ENCODE measurements around the gene TBC1D1.

Gene TBC1D1

GRCh38 chr4:38084877-38085711, 194.2 kb downstream of the TBC1D1 start:
- DNase-seq: no peak

DNA sequence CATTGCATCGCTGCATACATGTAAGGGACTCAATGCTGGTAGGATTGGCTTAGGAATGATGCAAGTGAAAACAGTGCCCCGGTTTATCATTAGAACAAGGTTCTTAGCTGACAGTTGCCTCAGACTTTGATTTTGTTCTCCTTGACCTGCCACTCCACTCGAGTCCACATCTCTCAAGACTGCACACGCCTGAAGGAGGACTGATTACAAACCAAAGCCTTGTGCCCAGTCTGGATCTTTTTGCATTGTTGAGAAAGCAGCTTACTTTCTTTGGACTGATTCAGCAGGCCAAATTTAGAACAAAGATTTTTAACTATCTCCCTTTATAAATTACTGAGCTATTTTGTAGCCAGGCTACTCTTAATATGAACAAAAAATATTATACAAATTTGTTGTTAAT, 194.9 kb downstream of the TBC1D1 start:
- no peak for DNase-seq

DNA sequence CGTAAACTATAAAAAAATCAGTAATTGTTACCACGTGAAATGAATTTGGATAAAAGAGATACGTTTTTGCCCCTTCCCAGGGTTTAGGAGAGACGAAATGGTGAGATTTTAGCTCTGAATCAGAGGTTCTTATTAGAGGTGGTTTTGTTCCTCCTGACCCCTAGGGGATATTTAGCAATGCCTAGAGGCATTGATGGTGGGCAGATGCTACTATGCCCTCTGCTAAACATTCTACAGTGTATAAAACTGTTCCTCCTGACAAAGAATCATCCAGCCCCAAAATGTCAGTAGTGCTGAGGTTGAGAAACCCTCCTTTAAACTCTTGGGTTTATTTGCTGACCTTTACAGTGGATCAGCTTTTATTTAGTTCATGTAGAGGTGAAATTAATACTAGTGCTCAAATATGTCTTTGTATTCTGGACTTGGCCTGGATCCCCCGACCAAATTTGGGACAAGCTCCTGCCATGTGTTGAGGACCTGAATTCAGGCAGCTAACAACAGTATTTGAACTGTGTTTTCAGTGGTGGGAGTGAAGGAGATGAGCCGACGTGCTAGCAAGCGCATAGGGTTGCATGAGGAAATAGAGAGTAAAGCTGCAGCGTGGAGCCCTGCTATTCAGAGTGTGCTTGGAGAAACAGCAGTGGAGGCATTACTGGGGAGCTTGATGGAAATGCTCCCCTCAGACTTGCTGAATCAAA, 195.4 kb downstream of the TBC1D1 start:
- no peak for DNase-seq

DNA sequence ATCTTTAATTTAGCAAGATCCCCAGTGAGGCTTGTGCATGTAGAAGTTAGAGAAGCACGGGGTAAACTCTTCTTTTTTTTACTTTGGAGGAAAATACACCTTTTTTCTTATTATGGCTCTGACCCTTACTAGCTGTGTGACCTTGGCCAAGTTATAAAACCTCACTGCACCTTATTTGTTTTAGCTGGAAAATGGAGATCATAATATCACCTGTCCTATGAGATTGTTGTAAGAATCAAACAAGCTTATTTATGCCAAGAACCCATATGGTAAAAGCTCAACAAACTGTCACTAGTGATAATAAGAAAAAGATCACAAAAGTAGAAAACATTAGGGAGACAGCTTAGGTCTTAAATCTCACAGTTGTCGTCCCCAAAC, 196.0 kb downstream of the TBC1D1 start:
- DNase-seq: no peak

DNA sequence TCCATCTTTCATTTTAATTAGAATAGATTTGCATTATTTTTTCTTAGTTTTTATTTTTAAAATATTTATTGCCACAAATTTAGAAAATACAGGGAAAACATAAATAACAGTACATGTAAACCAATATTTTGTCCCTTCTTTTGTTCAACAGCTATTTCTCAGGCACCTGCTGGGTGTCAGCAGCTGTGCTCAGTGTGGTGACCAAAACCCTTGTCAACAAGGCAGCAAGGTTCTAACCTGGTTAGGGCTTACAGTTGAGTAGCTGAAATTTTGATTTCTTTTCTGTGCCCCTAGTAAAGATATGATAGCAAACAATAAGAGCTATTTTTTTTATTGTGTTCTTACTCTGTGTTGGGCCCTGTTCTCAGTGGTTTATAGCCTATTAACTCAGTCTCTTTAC, 197.4 kb downstream of the TBC1D1 start:
- no peak for DNase-seq

DNA sequence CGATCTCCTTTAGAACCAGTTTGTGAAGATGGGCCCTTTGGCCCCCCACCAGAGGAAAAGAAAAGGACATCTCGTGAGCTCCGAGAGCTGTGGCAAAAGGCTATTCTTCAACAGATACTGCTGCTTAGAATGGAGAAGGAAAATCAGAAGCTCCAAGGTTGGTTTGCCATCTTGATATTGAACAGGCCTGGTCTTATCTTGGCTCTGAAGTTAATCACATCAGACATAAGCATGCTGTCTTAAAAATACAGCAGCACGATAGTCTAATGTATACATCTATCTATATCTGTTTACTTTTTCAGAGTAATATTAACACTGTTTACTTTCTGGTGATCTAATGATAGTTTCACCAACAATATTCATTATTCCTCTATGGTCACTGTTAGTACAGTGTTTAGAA, 199.1 kb downstream of the TBC1D1 start:
- DNase-seq: no peak

DNA sequence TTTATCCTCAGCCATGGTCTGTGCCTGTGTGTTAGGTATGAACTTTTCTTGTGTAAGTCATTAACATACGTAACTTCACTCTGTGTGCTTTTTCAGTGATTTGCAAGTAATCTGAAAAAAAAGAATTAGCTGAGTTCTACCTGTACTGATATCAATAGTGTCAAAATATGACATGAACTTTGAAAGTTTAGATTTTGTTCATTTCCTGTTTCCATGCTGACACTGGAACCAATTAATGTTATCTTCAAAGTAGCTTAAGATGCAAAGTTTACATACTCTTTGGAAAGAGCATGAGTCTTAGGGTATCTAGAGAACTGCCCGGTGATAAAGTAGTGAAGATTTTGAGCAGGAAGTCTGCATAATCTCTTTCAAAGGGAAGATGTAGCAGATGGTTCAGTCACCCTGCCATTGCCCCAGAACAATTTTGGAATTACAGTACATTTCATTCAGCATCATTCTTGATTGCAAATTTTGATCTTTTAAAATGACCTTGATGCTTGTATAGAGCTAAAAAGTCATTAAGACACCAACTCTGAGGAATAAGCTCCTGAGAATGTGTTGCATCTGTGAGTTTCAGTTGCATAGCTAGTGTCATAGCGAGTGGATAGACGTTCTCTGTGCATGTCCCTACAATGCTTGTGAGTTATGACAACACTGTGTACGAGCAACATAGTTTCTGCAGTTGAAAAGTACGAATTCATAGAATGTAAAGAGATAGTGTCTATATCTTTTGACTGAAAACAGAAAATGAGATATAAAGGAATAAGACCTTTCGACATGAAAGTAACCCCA, 199.8 kb downstream of the TBC1D1 start:
- no peak for DNase-seq

DNA sequence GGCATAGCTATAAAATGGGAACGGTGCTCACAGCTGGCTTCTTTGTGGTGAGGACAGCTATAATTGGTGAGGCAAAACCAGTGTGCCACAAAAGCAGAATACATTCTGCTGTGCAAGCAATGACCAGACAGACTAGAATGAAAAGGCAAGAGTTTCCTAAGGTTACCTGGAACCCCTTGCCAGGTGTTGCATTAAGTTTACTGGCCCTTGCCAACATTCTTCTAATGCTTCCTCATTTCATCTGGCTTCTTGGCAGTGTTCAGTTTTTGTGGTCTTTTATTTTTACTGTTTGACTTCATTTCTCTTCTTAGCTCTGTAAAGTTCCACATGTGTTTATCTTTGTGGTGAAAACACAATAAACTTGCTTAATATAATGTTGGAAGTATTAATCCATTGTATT, 200.8 kb downstream of the TBC1D1 start:
- peak; percentile 57 for DNase-seq

DNA sequence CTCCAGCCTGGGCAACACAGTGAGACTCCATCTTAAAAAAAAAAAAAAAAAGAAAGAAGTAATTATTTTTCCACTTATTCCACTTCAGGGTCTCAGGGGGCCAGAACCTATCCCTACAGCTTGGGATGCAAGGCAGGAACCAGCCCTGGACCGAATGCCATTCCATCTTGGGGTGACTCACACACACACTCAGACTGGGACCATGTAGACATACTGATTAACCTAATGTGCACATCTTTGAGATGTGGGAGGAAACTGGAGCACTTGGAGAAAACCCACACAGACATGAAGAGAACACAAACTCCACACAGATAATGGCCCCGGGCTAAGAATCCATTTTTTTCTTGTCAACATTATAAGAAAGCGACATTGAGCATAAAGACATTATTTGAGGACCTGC, 201.8 kb downstream of the TBC1D1 start:
- no peak for DNase-seq

- peak; percentile 96 for DNase-seq
Observed at GRCh38 chr4:38094419-38094818, 203.5 kb downstream of the TBC1D1 start.

- no peak for DNase-seq
Observed at GRCh38 chr4:38095691-38096090, 204.8 kb downstream of the TBC1D1 start.

DNA sequence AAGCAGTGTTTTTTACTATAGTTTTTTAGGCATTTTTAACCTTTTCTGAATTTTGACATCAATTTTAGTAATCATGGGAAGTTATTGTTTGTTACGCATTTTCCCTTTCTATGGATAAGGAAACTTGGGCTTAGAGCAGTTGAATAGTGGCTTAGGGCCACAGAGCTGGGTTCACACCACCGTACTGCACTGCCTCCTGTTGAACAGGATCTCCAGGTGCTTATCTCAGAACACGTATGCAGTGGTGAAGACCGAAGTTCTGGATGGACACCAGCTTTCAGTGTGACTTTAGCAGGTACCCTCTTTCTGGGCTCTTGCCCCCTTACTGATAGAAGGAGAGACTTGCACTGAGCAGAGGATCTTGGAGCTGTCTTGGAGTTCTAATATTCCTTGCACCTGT, 206.9 kb downstream of the TBC1D1 start:
- no peak for DNase-seq

DNA sequence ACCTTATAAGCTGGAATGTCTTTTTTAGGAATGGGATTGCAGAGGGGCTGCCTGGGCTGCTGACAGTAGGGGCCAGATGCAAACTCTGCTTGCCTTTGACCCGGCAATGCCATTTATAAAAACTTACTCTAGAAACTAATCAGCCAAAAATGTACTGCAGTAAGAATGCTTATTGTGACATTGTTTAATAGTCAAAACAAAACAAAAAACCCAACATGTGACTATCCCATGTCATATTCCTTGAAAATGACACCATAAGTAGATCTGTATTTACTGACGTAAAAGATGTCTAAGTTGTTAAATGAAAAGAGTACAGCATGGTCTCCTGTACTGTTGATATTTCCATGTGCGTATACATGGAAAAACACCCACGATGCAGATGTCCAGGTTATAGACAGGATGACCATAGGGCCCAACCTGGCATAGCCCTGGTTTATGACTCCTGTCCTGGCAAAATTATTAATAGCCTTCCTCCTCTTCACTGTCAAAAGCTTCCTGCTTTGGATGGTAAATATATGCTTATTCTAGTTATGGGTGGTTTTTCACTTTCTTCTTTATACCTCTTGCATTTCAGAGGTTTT, 208.2 kb downstream of the TBC1D1 start:
- no peak for DNase-seq

DNA sequence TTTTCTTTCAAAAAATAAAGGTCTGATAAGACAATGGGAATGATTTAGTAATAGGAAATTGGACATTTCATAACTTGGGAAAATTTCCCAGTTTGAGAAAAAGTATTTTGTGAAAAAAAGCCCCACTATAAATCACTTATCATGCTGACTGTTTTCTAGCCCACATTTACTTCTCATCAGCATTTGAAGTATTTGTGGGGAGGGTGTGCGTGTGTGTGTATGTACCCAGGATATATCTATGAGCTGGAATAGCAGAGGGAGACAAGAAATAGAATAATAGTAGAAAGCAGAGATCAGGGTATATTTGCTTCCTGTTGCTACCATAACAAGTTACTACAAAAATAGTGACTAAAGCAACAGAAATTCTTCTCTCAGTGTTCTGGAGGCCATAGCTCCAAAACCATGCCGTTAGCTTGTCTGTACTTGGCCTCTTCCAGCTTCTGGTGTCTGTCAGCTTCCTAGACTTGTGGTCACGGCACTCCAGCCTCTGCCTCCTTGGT, 209.1 kb downstream of the TBC1D1 start:
- DNase-seq: no peak

DNA sequence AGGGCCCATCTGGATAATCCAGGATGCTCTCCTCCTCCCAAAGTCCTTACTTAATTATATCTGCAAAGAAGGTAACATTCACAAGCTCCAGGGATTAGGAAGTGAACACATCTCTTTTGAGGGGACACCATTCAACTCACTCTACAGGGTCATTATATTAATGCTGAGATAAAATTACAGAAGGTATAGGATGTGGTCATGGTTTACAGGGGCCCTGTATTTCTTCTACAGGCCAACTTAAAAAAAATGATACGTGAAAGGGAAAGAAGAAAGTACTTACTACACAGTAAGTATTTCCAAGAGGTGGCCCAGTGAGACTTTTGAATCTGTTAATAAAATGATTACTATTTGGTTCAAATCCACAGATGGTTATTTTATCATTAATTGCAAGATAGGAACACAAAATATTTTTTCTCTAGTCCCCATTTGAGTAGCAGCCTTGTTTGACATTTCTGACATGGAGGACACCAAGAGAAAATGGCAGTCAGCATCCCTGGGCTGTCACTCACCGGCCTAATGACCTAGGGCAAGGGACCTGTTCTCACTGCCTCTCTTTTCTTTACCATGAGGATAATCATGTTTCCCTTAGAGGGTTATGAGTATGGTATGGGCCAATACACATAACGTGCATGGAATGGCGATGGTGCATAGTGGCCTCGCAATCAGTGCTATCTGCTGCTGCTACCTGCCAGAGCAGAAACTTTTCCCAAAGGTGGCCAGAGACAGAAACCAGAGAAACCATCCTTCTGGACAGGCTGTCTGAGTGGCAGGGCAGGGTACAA, 209.8 kb downstream of the TBC1D1 start:
- DNase-seq: no peak

DNA sequence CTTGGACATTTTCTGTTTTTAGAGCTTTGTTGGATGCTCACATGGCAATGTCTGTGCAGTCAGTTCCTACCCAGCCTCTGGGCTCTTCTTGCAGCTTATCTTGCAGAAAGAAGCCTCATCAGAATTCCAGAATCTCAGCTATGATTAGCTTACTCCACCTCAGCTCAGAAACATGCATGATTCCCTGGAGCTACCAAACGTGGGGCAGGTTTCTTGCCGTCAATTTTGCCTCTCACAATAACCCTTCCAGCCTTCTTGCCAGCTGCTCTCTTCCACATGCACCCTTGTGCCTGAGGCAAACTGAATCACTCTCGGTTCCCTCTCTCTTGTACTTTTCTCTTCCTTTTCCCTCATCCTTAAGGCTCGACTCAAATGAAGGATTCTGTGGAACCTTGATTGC, 210.7 kb downstream of the TBC1D1 start:
- DNase-seq: no peak

DNA sequence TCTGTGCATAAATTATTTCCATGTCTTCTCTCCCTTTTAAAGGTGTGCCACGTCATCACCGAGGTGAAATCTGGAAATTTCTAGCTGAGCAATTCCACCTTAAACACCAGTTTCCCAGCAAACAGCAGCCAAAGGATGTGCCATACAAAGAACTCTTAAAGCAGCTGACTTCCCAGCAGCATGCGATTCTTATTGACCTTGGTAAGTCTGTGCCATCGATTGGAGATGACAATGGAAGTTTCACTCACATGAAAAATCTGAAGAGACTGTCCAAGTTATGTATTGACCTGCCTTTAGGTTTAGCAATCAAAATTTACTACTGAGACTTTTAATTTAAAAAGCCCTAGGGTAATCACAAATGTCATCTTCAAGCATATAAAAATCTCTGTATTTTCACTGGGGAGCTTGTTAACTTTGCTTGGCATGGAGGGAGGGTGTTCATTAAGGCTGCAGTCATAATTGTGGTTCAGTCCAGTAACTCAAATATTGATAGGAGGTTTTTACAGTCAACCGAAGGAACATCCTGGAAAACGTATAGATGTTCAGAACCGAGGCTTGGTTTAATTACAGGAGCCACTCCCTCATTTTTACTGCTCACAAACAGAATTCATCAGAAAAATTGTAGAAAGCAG, 212.2 kb downstream of the TBC1D1 start:
- DNase-seq: no peak

GRCh38 chr4:38105475-38106220, 214.8 kb downstream of the TBC1D1 start:
- DNase-seq: no peak

GRCh38 chr4:38106311-38106710, 215.4 kb downstream of the TBC1D1 start:
- no peak for DNase-seq

DNA sequence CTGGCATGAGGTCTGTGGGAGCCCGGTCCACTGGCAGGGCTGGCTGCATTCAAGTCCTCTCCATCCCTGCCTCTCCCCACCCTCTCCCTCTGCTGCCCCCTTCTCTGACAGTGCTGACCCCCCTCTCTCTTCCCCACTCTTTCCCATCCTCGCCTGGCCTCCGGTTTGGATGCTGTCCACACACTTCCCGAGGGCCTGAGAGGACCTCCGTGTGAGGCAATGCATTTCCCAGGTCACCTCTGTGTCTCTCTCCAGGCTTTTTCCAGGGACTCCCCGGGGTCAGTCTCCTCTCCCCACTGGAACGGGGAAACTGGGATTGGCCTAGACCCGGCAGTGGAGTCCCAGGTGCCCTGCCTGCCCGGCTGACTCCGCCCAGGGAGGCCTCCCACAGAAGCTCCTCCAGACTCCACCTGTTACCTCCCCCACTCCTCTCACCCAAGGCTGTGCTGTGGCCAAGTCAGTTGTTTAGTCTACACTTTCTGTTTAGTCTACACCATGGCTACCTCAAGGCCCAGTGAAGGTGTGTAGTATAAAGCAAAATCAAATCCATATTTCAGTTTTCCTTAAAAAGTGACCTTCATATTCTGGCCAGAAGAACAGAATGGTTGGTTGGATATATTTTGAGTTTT, 216.1 kb downstream of the TBC1D1 start:
- no peak for DNase-seq

- DNase-seq: no peak
Observed at GRCh38 chr4:38107818-38108217, 216.9 kb downstream of the TBC1D1 start.

All from hematopoietic multipotent progenitor cell treated with erythropoietin and hydrocortisone succinate and interleukin-3 and kit ligand, for 4 days (in vitro differentiated cells).